Measurements from ENCODE around the gene SYNCRIP. TPM values are rescaled to one million over a fixed set of nuclear protein-coding genes. Genes with fewer than 3 reads are reported as not detected.

The SYNCRIP gene
- total and polyA plus RNA-seq, 2 of the 13 experiments (the other 11 are each of a cell fraction or from before 2014, with no cell fraction given) = 8.1 to 112 TPM

DNA sequence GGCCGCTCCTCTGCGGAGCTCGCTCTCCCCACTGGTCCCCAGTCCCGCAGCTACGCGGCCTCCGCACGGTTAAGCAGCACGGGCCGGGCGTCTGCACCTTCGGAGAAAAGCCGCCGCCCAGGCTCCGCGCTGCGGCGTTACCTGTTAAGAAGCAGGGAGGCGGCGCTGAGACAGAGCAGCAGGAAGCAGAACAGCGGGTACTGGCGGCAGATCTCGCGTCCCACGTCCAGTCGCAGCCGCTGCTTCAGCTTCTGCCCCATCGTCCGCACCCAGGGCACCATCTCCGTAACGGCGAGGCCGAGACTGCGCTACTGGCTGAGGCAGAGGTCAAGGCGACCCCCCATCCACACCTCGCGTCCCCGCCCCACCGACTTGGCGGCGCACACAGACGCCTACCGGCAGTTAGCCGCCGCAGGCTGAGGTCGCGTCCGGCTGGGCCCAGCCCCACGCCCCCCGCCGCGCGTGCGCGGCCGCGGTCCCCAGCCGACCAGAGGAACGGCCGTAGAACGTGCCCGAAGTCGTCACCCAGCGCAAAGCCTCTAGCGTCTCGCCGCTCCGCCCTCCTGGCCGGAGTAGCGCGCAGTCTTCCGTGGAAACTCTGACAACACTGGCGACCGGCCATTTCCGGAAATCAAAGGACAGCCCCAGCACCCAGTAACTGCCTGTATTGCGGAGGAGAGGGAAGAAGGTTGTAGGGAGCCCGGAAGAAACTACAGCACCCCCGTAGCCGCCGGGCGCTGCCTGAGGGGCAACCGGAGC lies 49.1 kb downstream of the SYNCRIP start, which contains the start of gene SNX14:
Gene SNX14 (minus strand): TSS at position 421 of the 759 bp plus-strand sequence. CDS start 140 bp downstream, at position 281.
- CTCF ChIA-PET (ENCODE audit: low intra/inter-chr PET ratio, low total read pairs) = no interaction called here
- Histone ChIP-seq H3K4me3 (replicated peaks in 1 of 3; ENCODE audit: insufficient read depth in 1 of 3, low read depth in 2 of 3, low read length in 3 of 3) (peak within 1 kb of the TSS; percentile 70 to 89 (median 80)), H3K27me3 (ENCODE audit: control insufficient read depth in 1 of 2, insufficient read depth in 2 of 2, low read length in 2 of 2) (peaks cover 0 to 4% of the 10 kb centered on the region in 2 experiments; a peak in 1 of 5 replicates), H4K20me1 (ENCODE audit: insufficient read depth, low read length) (peaks cover 15% of the 10 kb centered on the region; the same call in 1 of the 2 replicates), H2AFZ (ENCODE audit: low read length) (peak within 1 kb of the TSS; percentile 68), H3K9me3 (ENCODE audit: low read length) (no peaks in the 10 kb centered on the region), H3K27ac (ENCODE audit: extremely low read length, insufficient read depth, low read length) (peak within 1 kb of the TSS; percentile 95), H3K36me3 (replicated peaks in 1 of 2; ENCODE audit: control insufficient read depth in 1 of 2, insufficient read depth in 2 of 2, low read length in 2 of 2) (no peaks in the 10 kb centered on the region), H3K79me2 (ENCODE audit: insufficient read depth, low read length) (peaks cover 39% of the 10 kb centered on the region), H3K9ac (ENCODE audit: insufficient read depth, low read depth, low read length) (peak within 1 kb of the TSS; percentile 86), H3K4me2 (ENCODE audit: low read depth, low read length) (peak within 1 kb of the TSS; percentile 89), H3K4me1 (ENCODE audit: insufficient read depth, low read length) (peaks cover 34% of the 10 kb centered on the region)
- in situ Hi-C loops (cut with HindIII; ENCODE audit: extremely low pct_ligation_motif_present, low pct_unique_long_range_greater_than_20kb) (no loop called here), intact Hi-C loops (cut with micrococcal nuclease; ENCODE audit: unreplicated experiment) (loop anchor here (2.0 to 5.0 kb wide), 3 partner anchors 36 to 84 kb away; partner anchors contain the start of gene SYNCRIP)
- WGBS (ENCODE audit: low lambda C conversion rate) = no CpG with 5 or more reads among the region's 82 CpGs
- POLR2A ChIA-PET = interaction anchor here (1.0 to 5.5 kb wide), 7 partner anchors 13 to 83 kb away, joined by 3 to 54 read pairs (median 5); partner anchors contain the start of gene SYNCRIP
- peak; percentile 56 for FAIRE-seq
- peak; percentile 93 for ATAC-seq
- DNase-seq (ENCODE audit: low spot score) = peak; percentile 89
- TSS peak; percentile 41 for BruUV-seq (replicated peaks)
- peak; percentile 68 for TF ChIP-seq MAFG (CRISPR knock-in tag; IDR thresholded peaks at IDR 0.05)
- TF ChIP-seq FLYWCH1 (CRISPR knock-in tag; IDR thresholded peaks at IDR 0.05) = no peak
- TF ChIP-seq, protein P1, sequence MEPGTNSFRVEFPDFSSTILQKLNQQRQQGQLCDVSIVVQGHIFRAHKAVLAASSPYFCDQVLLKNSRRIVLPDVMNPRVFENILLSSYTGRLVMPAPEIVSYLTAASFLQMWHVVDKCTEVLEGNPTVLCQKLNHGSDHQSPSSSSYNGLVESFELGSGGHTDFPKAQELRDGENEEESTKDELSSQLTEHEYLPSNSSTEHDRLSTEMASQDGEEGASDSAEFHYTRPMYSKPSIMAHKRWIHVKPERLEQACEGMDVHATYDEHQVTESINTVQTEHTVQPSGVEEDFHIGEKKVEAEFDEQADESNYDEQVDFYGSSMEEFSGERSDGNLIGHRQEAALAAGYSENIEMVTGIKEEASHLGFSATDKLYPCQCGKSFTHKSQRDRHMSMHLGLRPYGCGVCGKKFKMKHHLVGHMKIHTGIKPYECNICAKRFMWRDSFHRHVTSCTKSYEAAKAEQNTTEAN (CRISPR knock-in tag; conservative IDR thresholded peaks at IDR 0.05) = no peak
- peak; percentile 72; the same call in 1 of the 2 replicates for TF ChIP-seq ZIK1 (CRISPR knock-in tag; IDR thresholded peaks at IDR 0.05; ENCODE audit: borderline replicate concordance, low read depth)
- TF ChIP-seq, protein P2, sequence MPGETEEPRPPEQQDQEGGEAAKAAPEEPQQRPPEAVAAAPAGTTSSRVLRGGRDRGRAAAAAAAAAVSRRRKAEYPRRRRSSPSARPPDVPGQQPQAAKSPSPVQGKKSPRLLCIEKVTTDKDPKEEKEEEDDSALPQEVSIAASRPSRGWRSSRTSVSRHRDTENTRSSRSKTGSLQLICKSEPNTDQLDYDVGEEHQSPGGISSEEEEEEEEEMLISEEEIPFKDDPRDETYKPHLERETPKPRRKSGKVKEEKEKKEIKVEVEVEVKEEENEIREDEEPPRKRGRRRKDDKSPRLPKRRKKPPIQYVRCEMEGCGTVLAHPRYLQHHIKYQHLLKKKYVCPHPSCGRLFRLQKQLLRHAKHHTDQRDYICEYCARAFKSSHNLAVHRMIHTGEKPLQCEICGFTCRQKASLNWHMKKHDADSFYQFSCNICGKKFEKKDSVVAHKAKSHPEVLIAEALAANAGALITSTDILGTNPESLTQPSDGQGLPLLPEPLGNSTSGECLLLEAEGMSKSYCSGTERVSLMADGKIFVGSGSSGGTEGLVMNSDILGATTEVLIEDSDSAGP (CRISPR knock-in tag; IDR thresholded peaks at IDR 0.05; ENCODE audit: borderline replicate concordance) = no peak; the same call in none of the 2 replicates
- peak; percentile 60 for TF ChIP-seq DR1 (CRISPR knock-in tag; IDR thresholded peaks at IDR 0.05)
- TF ChIP-seq, protein P3, sequence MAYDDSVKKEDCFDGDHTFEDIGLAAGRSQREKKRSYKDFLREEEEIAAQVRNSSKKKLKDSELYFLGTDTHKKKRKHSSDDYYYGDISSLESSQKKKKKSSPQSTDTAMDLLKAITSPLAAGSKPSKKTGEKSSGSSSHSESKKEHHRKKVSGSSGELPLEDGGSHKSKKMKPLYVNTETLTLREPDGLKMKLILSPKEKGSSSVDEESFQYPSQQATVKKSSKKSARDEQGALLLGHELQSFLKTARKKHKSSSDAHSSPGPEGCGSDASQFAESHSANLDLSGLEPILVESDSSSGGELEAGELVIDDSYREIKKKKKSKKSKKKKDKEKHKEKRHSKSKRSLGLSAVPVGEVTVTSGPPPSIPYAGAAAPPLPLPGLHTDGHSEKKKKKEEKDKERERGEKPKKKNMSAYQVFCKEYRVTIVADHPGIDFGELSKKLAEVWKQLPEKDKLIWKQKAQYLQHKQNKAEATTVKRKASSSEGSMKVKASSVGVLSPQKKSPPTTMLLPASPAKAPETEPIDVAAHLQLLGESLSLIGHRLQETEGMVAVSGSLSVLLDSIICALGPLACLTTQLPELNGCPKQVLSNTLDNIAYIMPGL (CRISPR knock-in tag; IDR thresholded peaks at IDR 0.05; ENCODE audit: borderline replicate concordance in 1 of 2, low read depth in 1 of 2) = peak; percentile 73 to 87
- TF ChIP-seq TGIF2 (CRISPR knock-in tag; IDR thresholded peaks at IDR 0.05) = no peak
- TF ChIP-seq, protein P4, sequence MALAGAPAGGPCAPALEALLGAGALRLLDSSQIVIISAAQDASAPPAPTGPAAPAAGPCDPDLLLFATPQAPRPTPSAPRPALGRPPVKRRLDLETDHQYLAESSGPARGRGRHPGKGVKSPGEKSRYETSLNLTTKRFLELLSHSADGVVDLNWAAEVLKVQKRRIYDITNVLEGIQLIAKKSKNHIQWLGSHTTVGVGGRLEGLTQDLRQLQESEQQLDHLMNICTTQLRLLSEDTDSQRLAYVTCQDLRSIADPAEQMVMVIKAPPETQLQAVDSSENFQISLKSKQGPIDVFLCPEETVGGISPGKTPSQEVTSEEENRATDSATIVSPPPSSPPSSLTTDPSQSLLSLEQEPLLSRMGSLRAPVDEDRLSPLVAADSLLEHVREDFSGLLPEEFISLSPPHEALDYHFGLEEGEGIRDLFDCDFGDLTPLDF (CRISPR knock-in tag; IDR thresholded peaks at IDR 0.05) = 0 out of 2 replicates have a peak, but pooled peaks have one; percentile 7
- TF ChIP-seq, protein P5, sequence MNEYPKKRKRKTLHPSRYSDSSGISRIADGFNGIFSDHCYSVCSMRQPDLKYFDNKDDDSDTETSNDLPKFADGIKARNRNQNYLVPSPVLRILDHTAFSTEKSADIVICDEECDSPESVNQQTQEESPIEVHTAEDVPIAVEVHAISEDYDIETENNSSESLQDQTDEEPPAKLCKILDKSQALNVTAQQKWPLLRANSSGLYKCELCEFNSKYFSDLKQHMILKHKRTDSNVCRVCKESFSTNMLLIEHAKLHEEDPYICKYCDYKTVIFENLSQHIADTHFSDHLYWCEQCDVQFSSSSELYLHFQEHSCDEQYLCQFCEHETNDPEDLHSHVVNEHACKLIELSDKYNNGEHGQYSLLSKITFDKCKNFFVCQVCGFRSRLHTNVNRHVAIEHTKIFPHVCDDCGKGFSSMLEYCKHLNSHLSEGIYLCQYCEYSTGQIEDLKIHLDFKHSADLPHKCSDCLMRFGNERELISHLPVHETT (CRISPR knock-in tag; conservative IDR thresholded peaks at IDR 0.05) = peak; percentile 68
- TF ChIP-seq, protein P6, sequence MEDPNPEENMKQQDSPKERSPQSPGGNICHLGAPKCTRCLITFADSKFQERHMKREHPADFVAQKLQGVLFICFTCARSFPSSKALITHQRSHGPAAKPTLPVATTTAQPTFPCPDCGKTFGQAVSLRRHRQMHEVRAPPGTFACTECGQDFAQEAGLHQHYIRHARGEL (CRISPR knock-in tag; IDR thresholded peaks at IDR 0.05) = peak; percentile 76; the same call in 1 of the 2 replicates
- TF ChIP-seq ZMYM4 (CRISPR knock-in tag; IDR thresholded peaks at IDR 0.05) = peak; percentile 72
- TF ChIP-seq ZNF460 (CRISPR knock-in tag; IDR thresholded peaks at IDR 0.05; ENCODE audit: borderline replicate concordance) = peak; percentile 53; the same call in 1 of the 2 replicates

Data from HepG2 (cell line).